HCT116 (cell line): ENCODE data around the gene LILRA2. TPM values are rescaled to one million over a fixed set of nuclear protein-coding genes. Genes with fewer than 3 reads are reported as not detected.
"Not testable (repeated sequence)": the region's sequence is repeated elsewhere in the genome, so short reads cannot be mapped to it uniquely, and the experiment has no call there.

Experiments used
- ATAC-seq: fragments of 200-7000 bp; cut with Tn5 transposase; 2 replicates; pipeline ENCODE4 v1.9.1; 2020; ENCODE audit warnings: mild to moderate bottlenecking, moderate library complexity
- BruUV-seq: library from RNA; stranded (reverse); fragments of 400-500 nt; replicated peaks from 2 replicates; lab custom pipeline; 2021; lab: Mats Ljungman, UMichigan
- CTCF ChIA-PET: fragments of 300-600 bp; sonication (Branson Sonifier 250); formaldehyde crosslinking; loops from one replicate; lab custom pipeline; 2021; ENCODE audit warnings: antibody characterized with exemption; lab: Charles Lee
- POLR2A ChIA-PET: fragments of 300-600, 350-600 bp; sonication (Branson Sonifier 250); formaldehyde crosslinking; loops from one replicate; lab custom pipeline; 2021; ENCODE audit warnings: antibody characterized with exemption; lab: Charles Lee
- RAD21 ChIA-PET, 2 experiments: fragments of 300-600 bp; sonication (Branson Sonifier 250); formaldehyde crosslinking; loops; one replicate each; lab custom pipeline; 2023; ENCODE audit warnings: low total read pairs in 2 of 2; ENCODE audit not compliant: uncharacterized antibody in 2 of 2, unreplicated experiment in 2 of 2, low non-redundant PET in 1 of 2; lab: Charles Lee
- DNase-seq: peaks from one replicate; pipeline ENCODE4 v3.0.0-alpha.2; 2010; ENCODE audit warnings: low read depth, low spot score
- H2AFZ ChIP-seq: fragments of 200-600 bp; shearing (Covaris generic), sonication (generic); 2 replicates; pipeline ENCODE4 v1.6.1; 2017; ENCODE audit warnings: low read depth, mixed run types, mixed read lengths, antibody characterized with exemption, low read length; ENCODE audit not compliant: poor library complexity, severe bottlenecking
- H3K27ac ChIP-seq: 2 replicates; pipeline ENCODE4 v1.5.1; 2012; ENCODE audit warnings: low read depth, low read length
- H3K27me3 ChIP-seq: fragments of 200-600 bp; sonication (generic); 2 replicates; pipeline ENCODE4 v1.6.1; 2016; ENCODE audit warnings: mixed run types, low read length, mixed read lengths; ENCODE audit not compliant: insufficient read depth
- H3K36me3 ChIP-seq, 2 experiments: fragments of 200-500 bp in 1 of 2; fragments of 200-600 bp in 1 of 2; sonication (Bioruptor generic) in 1 of 2; sonication (generic) in 1 of 2; 2 replicates each; pipeline versions ENCODE4 v1.5.1 to v1.6.1; 2014 to 2016; ENCODE audit warnings: low read length in 2 of 2, inconsistent platforms in 1 of 2, mixed read lengths in 1 of 2, mixed run types in 1 of 2; ENCODE audit not compliant: insufficient read depth in 2 of 2, control insufficient read depth in 1 of 2
- H3K4me1 ChIP-seq, 2 experiments: fragments of 200-600 bp in 1 of 2; sonication (generic) in 1 of 2; 2 replicates each; pipeline versions ENCODE4 v1.5.1 to v1.6.1; 2012 to 2017; ENCODE audit warnings: low read length in 2 of 2, inconsistent platforms in 1 of 2, mild to moderate bottlenecking in 1 of 2, mixed read lengths in 1 of 2, mixed run types in 1 of 2, moderate library complexity in 1 of 2; ENCODE audit not compliant: insufficient read depth in 2 of 2, control insufficient read depth in 1 of 2
- H3K4me2 ChIP-seq: fragments of 200-600 bp; sonication (generic); 2 replicates; pipeline ENCODE4 v1.6.1; 2017; ENCODE audit warnings: mixed run types, low read length, mixed read lengths
- H3K4me3 ChIP-seq, 2 experiments: fragments of 200-600 bp in 1 of 2; sonication (generic) in 1 of 2; replicated peaks in 1 of 2; 2 replicates each; pipeline ENCODE4 v1.5.1; 2011 to 2016; ENCODE audit warnings: low read length in 2 of 2, control low read depth in 1 of 2, low read depth in 1 of 2, mild to moderate bottlenecking in 1 of 2, mixed read lengths in 1 of 2, mixed run types in 1 of 2
- H3K79me2 ChIP-seq: fragments of 200-600 bp; sonication (generic); 2 replicates; pipeline ENCODE4 v1.6.1; 2017; ENCODE audit warnings: mild to moderate bottlenecking, mixed run types, low read length, moderate library complexity, mixed read lengths; ENCODE audit not compliant: insufficient read depth
- H3K9ac ChIP-seq: fragments of 200-600 bp; sonication (generic); 2 replicates; pipeline ENCODE4 v1.6.1; 2016; ENCODE audit warnings: low read length, mixed read lengths
- H3K9me2 ChIP-seq: fragments of 200-600 bp; sonication (generic), shearing (Covaris generic); 2 replicates; pipeline ENCODE4 v1.6.1; 2017; ENCODE audit warnings: mixed run types, mild to moderate bottlenecking, moderate library complexity; ENCODE audit not compliant: insufficient read depth
- H3K9me3 ChIP-seq, 2 experiments: fragments of 200-500 bp in 1 of 2; fragments of 200-600 bp in 1 of 2; sonication (Bioruptor generic) in 1 of 2; sonication (generic) in 1 of 2; 2 replicates each; pipeline ENCODE4 v1.6.1; 2014 to 2017; ENCODE audit warnings: low read length in 2 of 2, mixed read lengths in 2 of 2, inconsistent platforms in 1 of 2, low read depth in 1 of 2, mild to moderate bottlenecking in 1 of 2, mixed run types in 1 of 2, moderate library complexity in 1 of 2; ENCODE audit not compliant: control insufficient read depth in 1 of 2, insufficient read depth in 1 of 2
- H4K20me1 ChIP-seq: fragments of 200-600 bp; sonication (generic), shearing (Covaris generic); 2 replicates; pipeline ENCODE4 v1.6.1; 2017; ENCODE audit warnings: mixed run types, mild to moderate bottlenecking, moderate library complexity; ENCODE audit not compliant: insufficient read depth
- ZFX ChIP-seq: fragments of 450-650 bp; IDR thresholded peaks from 2 replicates; pipeline ENCODE4 v1.6.1; 2017
- intact Hi-C: fragments of 100-400 bp; cut with micrococcal nuclease; formaldehyde crosslinking; loops from 2 replicates; pipeline ENCODE4 v1.10.0; 2022
- total RNA-seq: library from RNA; stranded (reverse); gene quantifications from one replicate; pipeline ENCODE4 v1.2.1, GENCODE V29; 2021; ENCODE audit not compliant: unreplicated experiment

LILRA2 gene
- total RNA-seq, 1 experiment from 2014 or later = not detected

GRCh38 chr19:54587026-54587425 is 13.4 kb downstream of the LILRA2 start (continued):
- TF ChIP-seq ZFX = no peak

GRCh38 chr19:54593445-54593844 is 19.9 kb downstream of the LILRA2 start, which contains the start of gene LILRA1:
LILRA1 (plus strand) TSS chr19:54593632; CDS start chr19:54594245, 613 bp downstream.
- H3K79me2 ChIP-seq, H3K4me2 ChIP-seq, intact Hi-C loops, H3K4me1 ChIP-seq, RAD21 ChIA-PET, CTCF ChIA-PET, H3K9me2 ChIP-seq, H3K9me3 ChIP-seq, POLR2A ChIA-PET, ATAC-seq, H3K36me3 ChIP-seq, H2AFZ ChIP-seq, DNase-seq, H3K4me3 ChIP-seq, H3K9ac ChIP-seq, H3K27ac ChIP-seq, H4K20me1 ChIP-seq, BruUV-seq: not testable (repeated sequence)
- peaks cover 76% of the 10 kb centered on the region for H3K27me3 ChIP-seq

GRCh38 chr19:54593931-54594626 is 20.5 kb downstream of the LILRA2 start:
- H4K20me1 ChIP-seq, H3K79me2 ChIP-seq, BruUV-seq, H2AFZ ChIP-seq, intact Hi-C loops, H3K4me1 ChIP-seq, RAD21 ChIA-PET, H3K27ac ChIP-seq, H3K4me2 ChIP-seq, POLR2A ChIA-PET, H3K4me3 ChIP-seq, ATAC-seq, DNase-seq, H3K9ac ChIP-seq, H3K36me3 ChIP-seq, H3K9me2 ChIP-seq, CTCF ChIA-PET, H3K9me3 ChIP-seq: not testable (repeated sequence)
- peaks cover 73% of the 10 kb centered on the region for H3K27me3 ChIP-seq
